ENCODE measurements around the gene HDAC9. TPM values are rescaled to one million over a fixed set of nuclear protein-coding genes. Genes with fewer than 3 reads are reported as not detected.

HDAC9 gene
- 10 to 100 TPM; 10.3 to 48.4 (median 12.2) TPM for total RNA-seq

DNA sequence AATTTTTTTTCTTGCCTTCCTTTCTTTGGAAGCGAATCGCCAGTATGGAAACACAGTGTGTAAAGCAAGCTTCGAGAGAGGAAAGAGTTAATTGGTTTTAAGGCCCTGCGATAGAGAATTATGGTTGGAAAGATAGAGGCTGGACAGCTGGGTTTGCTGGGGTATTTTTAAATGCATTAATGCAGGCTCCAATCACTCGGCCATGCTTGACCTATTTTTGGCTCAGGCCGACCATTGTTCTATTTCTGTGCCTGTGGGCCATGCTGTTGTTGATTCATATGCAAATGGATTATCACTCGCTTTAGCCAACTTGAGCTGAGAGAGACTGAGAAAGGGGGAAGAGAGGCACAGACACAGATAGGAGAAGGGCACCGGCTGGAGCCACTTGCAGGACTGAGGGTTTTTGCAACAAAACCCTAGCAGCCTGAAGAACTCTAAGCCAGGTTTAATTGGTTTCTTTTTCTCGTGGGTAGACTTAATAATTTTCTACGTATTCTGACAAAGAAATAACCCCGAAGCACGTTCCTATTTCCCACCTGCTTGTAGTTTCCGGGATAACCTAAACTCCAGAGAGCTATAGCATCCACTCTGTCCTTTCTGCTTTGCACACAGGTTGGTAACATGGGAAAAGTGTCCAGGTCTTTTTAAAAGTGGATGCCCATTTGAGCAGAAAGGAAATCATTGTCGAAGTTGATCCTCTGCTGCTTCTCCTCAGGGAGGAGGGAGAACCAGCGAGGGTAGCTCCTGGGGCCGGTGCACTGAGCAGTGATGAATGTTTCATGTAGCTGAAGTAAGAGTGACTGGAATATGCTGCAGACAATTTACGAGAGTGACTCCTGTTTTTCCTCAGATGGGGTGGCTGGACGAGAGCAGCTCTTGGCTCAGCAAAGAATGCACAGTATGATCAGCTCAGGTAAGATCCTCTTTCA is at the start of gene HDAC9:
TSS of gene HDAC9 (plus strand) at position 338 of the 929 bp plus-strand sequence. CDS start at position 892, 554 bp downstream.
- WGBS, 2 donors = 8% methylated on average over 18 of the region's 18 CpGs
- peak within 1 kb of the TSS; percentile 17 to 49 (median 30) for H3K4me3 ChIP-seq

DNA sequence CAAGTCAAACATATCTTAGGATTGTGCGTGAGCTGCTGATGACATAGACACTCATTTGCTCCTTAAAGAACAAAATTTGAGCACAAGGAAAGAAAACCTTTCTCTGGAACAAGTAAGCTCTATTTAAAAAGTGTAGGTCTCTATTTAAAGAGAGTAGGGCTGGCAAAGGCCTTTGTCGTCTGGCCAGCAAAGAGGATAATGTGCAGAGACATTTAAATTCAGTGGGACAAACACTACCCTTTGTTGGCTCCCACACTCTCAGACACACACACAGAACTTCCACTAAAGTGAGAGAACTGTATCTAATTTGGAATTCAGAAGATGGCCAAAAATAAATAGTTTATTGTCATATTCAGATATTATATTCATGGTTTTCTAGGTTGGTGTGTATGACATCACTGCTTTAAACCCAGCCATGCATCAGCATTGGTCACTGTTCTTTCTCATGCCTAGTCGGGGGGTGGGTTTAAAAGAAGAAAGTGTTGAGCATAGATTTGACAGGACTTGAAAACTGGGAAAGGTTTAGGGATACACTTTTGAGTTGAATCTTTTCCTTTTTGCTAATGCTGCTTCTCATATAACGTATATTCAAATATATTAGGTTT is 49.5 kb upstream of the HDAC9 start:
- Histone ChIP-seq H3K9me3 (no peaks in the 10 kb centered on the region), H3K4me1 (peaks cover 0 to 9% (median 0%) of the 10 kb centered on the region in 4 donors), H3K4me3 (no peak overlapping the region), H3K27ac (no peak overlapping the region), H3K27me3 (no peaks in the 10 kb centered on the region), H3K36me3 (no peaks in the 10 kb centered on the region)
- no peak for DNase-seq (ENCODE audit: low spot score in 2 of 2)
- TF ChIP-seq EP300 (IDR thresholded peaks at IDR 0.05) = no peak
- TF ChIP-seq POLR2A (IDR thresholded peaks at IDR 0.05) = no peak
- TF ChIP-seq, protein P1, sequence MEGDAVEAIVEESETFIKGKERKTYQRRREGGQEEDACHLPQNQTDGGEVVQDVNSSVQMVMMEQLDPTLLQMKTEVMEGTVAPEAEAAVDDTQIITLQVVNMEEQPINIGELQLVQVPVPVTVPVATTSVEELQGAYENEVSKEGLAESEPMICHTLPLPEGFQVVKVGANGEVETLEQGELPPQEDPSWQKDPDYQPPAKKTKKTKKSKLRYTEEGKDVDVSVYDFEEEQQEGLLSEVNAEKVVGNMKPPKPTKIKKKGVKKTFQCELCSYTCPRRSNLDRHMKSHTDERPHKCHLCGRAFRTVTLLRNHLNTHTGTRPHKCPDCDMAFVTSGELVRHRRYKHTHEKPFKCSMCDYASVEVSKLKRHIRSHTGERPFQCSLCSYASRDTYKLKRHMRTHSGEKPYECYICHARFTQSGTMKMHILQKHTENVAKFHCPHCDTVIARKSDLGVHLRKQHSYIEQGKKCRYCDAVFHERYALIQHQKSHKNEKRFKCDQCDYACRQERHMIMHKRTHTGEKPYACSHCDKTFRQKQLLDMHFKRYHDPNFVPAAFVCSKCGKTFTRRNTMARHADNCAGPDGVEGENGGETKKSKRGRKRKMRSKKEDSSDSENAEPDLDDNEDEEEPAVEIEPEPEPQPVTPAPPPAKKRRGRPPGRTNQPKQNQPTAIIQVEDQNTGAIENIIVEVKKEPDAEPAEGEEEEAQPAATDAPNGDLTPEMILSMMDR (IDR thresholded peaks at IDR 0.05) = no peak
- 45 to 51% methylated on average over 4 of the region's 4 CpGs for WGBS, 2 donors

More for the DNA sequence above, at the start of gene HDAC9:
- TF ChIP-seq EP300 (IDR thresholded peaks at IDR 0.05) (peak in 1 of 2 donors; percentile 6), POLR2A (IDR thresholded peaks at IDR 0.05) (no peak)
- TF ChIP-seq, protein P1 (IDR thresholded peaks at IDR 0.05) = no peak
- Histone ChIP-seq H3K36me3 (no peaks in the 10 kb centered on the region), H3K4me1 (peaks cover 0 to 21% (median 5%) of the 10 kb centered on the region in 4 donors), H3K27me3 (no peaks in the 10 kb centered on the region), H3K27ac (peak within 1 kb of the TSS in 3 of 4 donors; percentile 8 to 75 (median 71)), H3K9me3 (no peaks in the 10 kb centered on the region)
- no peak for DNase-seq (ENCODE audit: low spot score in 2 of 2)

DNA sequence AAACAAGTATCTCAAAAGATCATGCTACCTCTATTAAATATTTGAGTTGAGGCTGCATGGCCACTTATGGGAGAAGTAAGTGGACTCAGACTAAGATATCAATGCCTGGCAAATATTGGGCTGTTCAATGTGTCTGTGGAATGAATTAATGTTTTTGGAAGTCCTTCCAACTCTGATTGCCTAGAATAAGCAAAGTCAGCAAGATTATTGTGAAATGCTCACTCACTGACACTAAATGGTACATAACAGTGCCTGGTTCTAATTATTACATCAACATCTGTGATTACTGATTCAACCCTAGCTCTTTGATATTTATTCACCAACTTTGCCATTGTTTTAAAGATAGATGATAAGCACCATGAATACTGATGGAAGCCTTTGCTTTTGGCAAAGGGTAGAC is 45.5 kb upstream of the HDAC9 start:
- DNase-seq (ENCODE audit: low spot score in 2 of 2) = no peak
- no peaks in the 10 kb centered on the region for H3K36me3 ChIP-seq
- TF ChIP-seq POLR2A (IDR thresholded peaks at IDR 0.05) (no peak), EP300 (IDR thresholded peaks at IDR 0.05) (no peak)
- TF ChIP-seq, protein P1 (IDR thresholded peaks at IDR 0.05) = no peak
- no peak overlapping the region for H3K4me3 ChIP-seq
- peaks cover 0 to 9% (median 0%) of the 10 kb centered on the region in 4 donors for H3K4me1 ChIP-seq
- no peaks in the 10 kb centered on the region for H3K27me3 ChIP-seq
- no peaks in the 10 kb centered on the region for H3K9me3 ChIP-seq
- no peak overlapping the region for H3K27ac ChIP-seq

DNA sequence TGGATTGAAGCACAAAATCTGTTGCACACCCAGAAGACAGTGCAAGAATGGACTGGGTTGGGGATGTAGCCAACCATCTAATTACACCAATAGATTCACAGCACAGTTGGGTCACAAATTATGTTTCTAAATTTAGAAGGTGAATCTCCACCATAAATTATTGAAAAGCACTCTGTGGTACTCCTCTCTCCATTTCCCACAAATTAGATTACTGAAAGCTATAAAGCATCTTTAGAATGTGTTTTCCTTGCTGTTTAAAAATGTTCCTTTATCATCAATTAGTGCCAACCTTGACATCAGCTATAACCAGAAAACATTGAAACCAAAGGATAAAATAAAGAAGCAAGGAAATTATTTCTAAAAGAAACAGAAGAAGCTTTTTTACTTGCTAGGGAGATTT is 39.9 kb upstream of the HDAC9 start:
- H3K36me3 ChIP-seq = no peaks in the 10 kb centered on the region
- no peak for TF ChIP-seq EP300 (IDR thresholded peaks at IDR 0.05)
- TF ChIP-seq, protein P1 (IDR thresholded peaks at IDR 0.05) = no peak
- TF ChIP-seq POLR2A (IDR thresholded peaks at IDR 0.05) = no peak
- no peak for DNase-seq (ENCODE audit: low spot score in 2 of 2)

DNA sequence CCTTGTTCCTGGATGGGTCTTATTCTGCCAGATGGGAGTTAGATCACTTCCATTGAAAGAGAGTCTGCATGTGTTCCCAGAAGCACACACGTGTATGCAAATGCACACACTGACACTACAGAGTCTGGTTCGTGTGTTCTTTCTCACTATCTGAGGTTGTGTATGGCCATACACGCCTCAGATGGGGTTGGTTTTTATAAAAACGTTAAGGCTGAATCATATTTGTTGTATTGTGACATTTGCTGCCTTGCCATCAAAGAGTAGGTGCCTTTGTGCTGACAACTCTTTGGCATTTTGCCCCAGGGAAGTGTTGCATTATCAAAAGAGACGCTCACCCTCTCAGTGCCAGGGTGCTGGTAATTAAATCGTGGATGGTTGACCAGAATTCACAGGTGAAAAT is 37.7 kb upstream of the HDAC9 start:
- no peak for TF ChIP-seq POLR2A (IDR thresholded peaks at IDR 0.05)
- TF ChIP-seq EP300 (IDR thresholded peaks at IDR 0.05) = no peak
- TF ChIP-seq, protein P1 (IDR thresholded peaks at IDR 0.05) = no peak
- H3K4me3 ChIP-seq = no peak overlapping the region
- H3K9me3 ChIP-seq = no peaks in the 10 kb centered on the region
- WGBS, 2 donors = 61 to 67% methylated on average over 6 of the region's 6 CpGs
- H3K27ac ChIP-seq = no peak overlapping the region
- H3K27me3 ChIP-seq = no peaks in the 10 kb centered on the region
- no peaks in the 10 kb centered on the region for H3K36me3 ChIP-seq
- DNase-seq (ENCODE audit: low spot score in 2 of 2) = no peak
- peaks cover 0 to 15% (median 0%) of the 10 kb centered on the region in 4 donors for H3K4me1 ChIP-seq

More for the DNA sequence above, 39.9 kb upstream of the HDAC9 start:
- no peak overlapping the region for H3K4me3 ChIP-seq
- no peaks in the 10 kb centered on the region for H3K9me3 ChIP-seq
- no peaks in the 10 kb centered on the region for H3K27me3 ChIP-seq
- H3K4me1 ChIP-seq = peaks cover 0 to 15% (median 0%) of the 10 kb centered on the region in 4 donors
- H3K27ac ChIP-seq = no peak overlapping the region
